MM.1S (cell line): Measurements from ENCODE around the gene DEPDC5.

ENCODE experiments used
- DNase-seq: peaks from one replicate; pipeline ENCODE4 v3.0.0-alpha.2; 2015
- H2AFZ ChIP-seq: fragments of 300-600 bp; sonication (generic); 2 replicates; pipeline ENCODE4 v1.6.0; 2016; ENCODE audit warnings: antibody characterized with exemption, low read length
- H3F3A ChIP-seq: fragments of 300-600 bp; sonication (generic); 2 replicates; pipeline ENCODE4 v1.6.1; 2016; ENCODE audit warnings: mild to moderate bottlenecking, antibody characterized with exemption, low read length, moderate library complexity, mixed read lengths; ENCODE audit not compliant: insufficient read depth
- H3K27ac ChIP-seq: fragments of 300-600 bp; sonication (generic); 2 replicates; pipeline ENCODE4 v1.5.1; 2016; ENCODE audit warnings: mild to moderate bottlenecking, low read length
- H3K27me3 ChIP-seq: fragments of 300-600 bp; sonication (generic); replicated peaks from 2 replicates; pipeline ENCODE4 v1.6.0; 2016; ENCODE audit warnings: low read length; ENCODE audit not compliant: insufficient read depth
- H3K36me3 ChIP-seq: fragments of 300-600 bp; sonication (generic); replicated peaks from 2 replicates; pipeline ENCODE4 v1.6.1; 2016; ENCODE audit warnings: mild to moderate bottlenecking, low read length, mixed read lengths; ENCODE audit not compliant: insufficient read depth
- H3K4me1 ChIP-seq: fragments of 300-600 bp; sonication (generic); 2 replicates; pipeline ENCODE4 v1.6.1; 2016; ENCODE audit warnings: low read length, mixed read lengths
- H3K4me2 ChIP-seq: fragments of 300-600 bp; sonication (generic); 2 replicates; pipeline ENCODE4 v1.6.0; 2016; ENCODE audit warnings: low read depth, low read length
- H3K4me3 ChIP-seq: fragments of 300-600 bp; sonication (generic); 2 replicates; pipeline ENCODE4 v1.5.1; 2016; ENCODE audit warnings: low read length, mixed read lengths
- H3K79me2 ChIP-seq: fragments of 300-600 bp; sonication (generic); 2 replicates; pipeline ENCODE4 v1.6.1; 2016; ENCODE audit warnings: mixed run types, low read length, mixed read lengths
- H3K9ac ChIP-seq: fragments of 300-600 bp; sonication (generic); 2 replicates; pipeline ENCODE4 v1.6.1; 2016; ENCODE audit warnings: low read length, mixed read lengths
- H3K9me2 ChIP-seq: fragments of 300-600 bp; sonication (generic); replicated peaks from 2 replicates; pipeline ENCODE4 v1.6.1; 2016; ENCODE audit warnings: mild to moderate bottlenecking, low read length, mixed read lengths; ENCODE audit not compliant: insufficient read depth
- H3K9me3 ChIP-seq: fragments of 300-600 bp; sonication (generic); replicated peaks from 2 replicates; pipeline ENCODE4 v1.6.1; 2016; ENCODE audit warnings: mild to moderate bottlenecking, low read length, mixed read lengths; ENCODE audit not compliant: insufficient read depth
- H4K20me1 ChIP-seq: fragments of 300-600 bp; sonication (generic); 2 replicates; pipeline ENCODE4 v1.6.1; 2016; ENCODE audit warnings: mild to moderate bottlenecking, low read length, moderate library complexity, mixed read lengths; ENCODE audit not compliant: insufficient read depth
- CTCF ChIP-seq: fragments of 300-600 bp; sonication (generic); IDR thresholded peaks from 2 replicates; pipeline ENCODE4 v1.5.1; 2016; ENCODE audit warnings: antibody characterized with exemption, low read length, mixed read lengths
- EZH2 ChIP-seq: fragments of 300-600 bp; sonication (generic); optimal IDR thresholded peaks from 2 replicates; pipeline ENCODE3; 2017; ENCODE audit warnings: low read depth, mild to moderate bottlenecking, antibody characterized with exemption, low read length, mixed read lengths
- EZH2phosphoT487 ChIP-seq: fragments of 300-600 bp; sonication (generic); IDR thresholded peaks from 2 replicates; pipeline ENCODE4 v1.6.1; 2018; ENCODE audit warnings: antibody characterized with exemption, low read length

Gene DEPDC5

GRCh38 chr22:31742115-31742514 lies 11.7 kb upstream of the DEPDC5 start:
- peaks cover 3% of the 10 kb centered on the region; the same call in 1 of the 2 replicates for H3K36me3 ChIP-seq
- no peak overlapping the region for H3K4me3 ChIP-seq
- H3K9me3 ChIP-seq: no peaks in the 10 kb centered on the region
- no peak for DNase-seq
- no peak overlapping the region for H3K27ac ChIP-seq
- peaks cover 72% of the 10 kb centered on the region for H3K79me2 ChIP-seq
- no peak overlapping the region for H2AFZ ChIP-seq
- no peaks in the 10 kb centered on the region for H3K9me2 ChIP-seq
- no peaks in the 10 kb centered on the region for H3F3A ChIP-seq
- no peak for TF ChIP-seq EZH2phosphoT487
- H3K9ac ChIP-seq: no peak overlapping the region
- no peak overlapping the region for H3K4me2 ChIP-seq
- H4K20me1 ChIP-seq: no peaks in the 10 kb centered on the region
- no peaks in the 10 kb centered on the region for H3K27me3 ChIP-seq
- no peaks in the 10 kb centered on the region for H3K4me1 ChIP-seq

GRCh38 chr22:31742682-31743081 lies 11.1 kb upstream of the DEPDC5 start:
- H3K4me1 ChIP-seq: no peaks in the 10 kb centered on the region
- no peaks in the 10 kb centered on the region for H3K9me3 ChIP-seq
- H3K9ac ChIP-seq: no peak overlapping the region
- no peaks in the 10 kb centered on the region for H3K9me2 ChIP-seq
- H3K79me2 ChIP-seq: peaks cover 77% of the 10 kb centered on the region
- H3K27ac ChIP-seq: no peak overlapping the region
- H2AFZ ChIP-seq: no peak overlapping the region
- TF ChIP-seq CTCF (no peak), EZH2phosphoT487 (no peak), EZH2 (no peak)
- H3K4me3 ChIP-seq: no peak overlapping the region
- no peak for DNase-seq
- no peaks in the 10 kb centered on the region for H3K27me3 ChIP-seq
- H3F3A ChIP-seq: no peaks in the 10 kb centered on the region
- H3K4me2 ChIP-seq: no peak overlapping the region
- H4K20me1 ChIP-seq: no peaks in the 10 kb centered on the region
- peaks cover 3% of the 10 kb centered on the region; the same call in 1 of the 2 replicates for H3K36me3 ChIP-seq

- no peaks in the 10 kb centered on the region for H3K9me2 ChIP-seq
- no peak overlapping the region for H3K27ac ChIP-seq
- no peaks in the 10 kb centered on the region for H3K9me3 ChIP-seq
- H3K4me1 ChIP-seq: no peaks in the 10 kb centered on the region
- H3K36me3 ChIP-seq: no peaks in the 10 kb centered on the region
- no peak overlapping the region for H2AFZ ChIP-seq
- no peaks in the 10 kb centered on the region for H4K20me1 ChIP-seq
- H3K4me2 ChIP-seq: no peak overlapping the region
- H3K79me2 ChIP-seq: peaks cover 81% of the 10 kb centered on the region
- no peak for DNase-seq
- no peak overlapping the region for H3K4me3 ChIP-seq
- H3K9ac ChIP-seq: no peak overlapping the region
- no peaks in the 10 kb centered on the region for H3K27me3 ChIP-seq
- TF ChIP-seq EZH2phosphoT487 (no peak), CTCF (no peak), EZH2 (no peak)
- H3F3A ChIP-seq: no peaks in the 10 kb centered on the region
These were observed 9.9 kb upstream of the DEPDC5 start for GRCh38 chr22:31743871-31744270.

GRCh38 chr22:31747441-31747840 lies 6.4 kb upstream of the DEPDC5 start:
- no peaks in the 10 kb centered on the region for H3K36me3 ChIP-seq
- no peak for TF ChIP-seq EZH2phosphoT487
- no peak for TF ChIP-seq EZH2
- TF ChIP-seq CTCF: no peak
- no peaks in the 10 kb centered on the region for H3K9me2 ChIP-seq
- DNase-seq: no peak
- H3K4me3 ChIP-seq: no peak overlapping the region
- no peaks in the 10 kb centered on the region for H4K20me1 ChIP-seq
- no peak overlapping the region for H3K9ac ChIP-seq
- no peaks in the 10 kb centered on the region for H3K27me3 ChIP-seq
- no peaks in the 10 kb centered on the region for H3K9me3 ChIP-seq
- no peak overlapping the region for H3K27ac ChIP-seq
- H2AFZ ChIP-seq: no peak overlapping the region
- H3K79me2 ChIP-seq: peaks cover 63% of the 10 kb centered on the region
- peaks cover 2% of the 10 kb centered on the region; the same call in 1 of the 2 replicates for H3F3A ChIP-seq
- H3K4me2 ChIP-seq: no peak overlapping the region
- peaks cover 5% of the 10 kb centered on the region; the same call in 1 of the 2 replicates for H3K4me1 ChIP-seq
